Stimulated activated CD8-positive, alpha-beta memory T cell treated with anti-CD3 and anti-CD28 coated beads, Interleukin-15, amount 100 ng/mL, for 48 hours (primary cell): Measurements from ENCODE around the gene SPDL1.

Experiments
- DNase-seq, 2 donors: peaks; one replicate each; pipeline ENCODE4 v3.0.0-alpha.2; 2020; ENCODE audit warnings: low read depth in 2 of 2

Gene SPDL1, protein sequence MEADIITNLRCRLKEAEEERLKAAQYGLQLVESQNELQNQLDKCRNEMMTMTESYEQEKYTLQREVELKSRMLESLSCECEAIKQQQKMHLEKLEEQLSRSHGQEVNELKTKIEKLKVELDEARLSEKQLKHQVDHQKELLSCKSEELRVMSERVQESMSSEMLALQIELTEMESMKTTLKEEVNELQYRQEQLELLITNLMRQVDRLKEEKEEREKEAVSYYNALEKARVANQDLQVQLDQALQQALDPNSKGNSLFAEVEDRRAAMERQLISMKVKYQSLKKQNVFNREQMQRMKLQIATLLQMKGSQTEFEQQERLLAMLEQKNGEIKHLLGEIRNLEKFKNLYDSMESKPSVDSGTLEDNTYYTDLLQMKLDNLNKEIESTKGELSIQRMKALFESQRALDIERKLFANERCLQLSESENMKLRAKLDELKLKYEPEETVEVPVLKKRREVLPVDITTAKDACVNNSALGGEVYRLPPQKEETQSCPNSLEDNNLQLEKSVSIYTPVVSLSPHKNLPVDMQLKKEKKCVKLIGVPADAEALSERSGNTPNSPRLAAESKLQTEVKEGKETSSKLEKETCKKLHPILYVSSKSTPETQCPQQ

DNA sequence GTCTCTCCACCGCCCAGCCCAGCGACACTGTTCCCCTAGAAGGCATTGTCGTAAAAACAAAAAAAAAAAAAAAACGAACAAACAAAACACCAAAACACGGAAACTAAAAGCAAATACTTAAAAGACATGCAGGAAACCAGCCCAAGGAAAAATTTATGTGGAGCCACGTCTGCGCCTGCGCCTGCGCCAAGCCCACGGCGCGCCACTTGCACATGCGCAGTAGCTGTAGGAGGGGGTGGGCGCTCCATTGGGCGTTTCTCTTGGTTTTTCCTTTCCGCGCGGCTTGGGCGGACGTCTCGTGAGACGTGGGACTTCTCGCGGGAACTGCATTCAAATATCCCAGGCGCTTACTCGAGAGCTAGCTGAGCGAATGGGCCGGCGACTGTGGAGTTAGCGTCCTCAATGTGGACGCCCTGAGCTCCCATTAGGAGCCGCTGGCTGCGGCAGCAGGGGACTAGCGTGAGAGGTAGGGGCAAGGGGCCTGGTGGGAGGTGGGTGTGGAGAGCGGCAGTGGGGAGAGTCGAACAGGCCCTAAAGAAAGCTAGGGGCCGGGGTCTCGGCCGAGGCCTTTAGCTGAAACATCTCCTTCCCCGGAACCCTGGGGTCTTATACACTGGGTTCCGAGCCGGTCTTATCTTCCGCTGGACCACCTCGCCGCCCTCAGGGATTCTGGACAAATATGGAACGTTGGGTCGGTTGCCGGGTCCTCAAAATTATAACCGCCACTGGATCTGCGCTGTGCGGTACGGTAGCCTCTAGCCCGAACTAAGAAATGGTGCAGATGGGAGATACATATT, at the start of gene SPDL1:
Gene SPDL1, plus strand, starts transcription at position 350 of the 797 bp plus-strand sequence. CDS start 4,644 bp downstream, outside the sequence.
- peak; percentile 86 to 91 for DNase-seq

DNA sequence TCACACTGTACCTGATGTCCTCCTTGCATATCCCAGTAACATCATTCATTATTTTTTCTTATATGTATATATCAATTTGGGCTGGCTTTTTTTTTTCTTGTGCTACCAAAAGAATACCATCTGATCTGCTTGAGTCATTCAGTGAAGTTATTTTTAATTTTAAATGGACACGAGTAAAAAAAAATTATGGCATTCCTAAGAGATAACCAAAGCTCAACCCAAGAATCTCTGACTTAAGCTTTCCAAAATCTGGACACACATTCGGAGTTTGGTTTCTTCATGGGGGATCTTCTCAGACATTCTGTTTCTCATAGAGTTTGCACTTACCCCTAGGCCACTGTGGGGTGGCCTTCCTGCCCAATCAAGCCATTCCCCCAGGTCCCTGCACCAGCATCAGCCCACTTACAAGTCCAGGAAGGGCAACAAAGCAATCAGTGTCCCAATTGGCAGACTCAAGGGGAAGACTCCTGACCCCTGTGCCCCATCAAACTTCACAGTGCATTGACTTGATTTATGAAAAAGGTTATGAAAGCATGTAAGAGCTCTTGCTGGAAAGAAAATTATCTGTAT, 49.2 kb upstream of the SPDL1 start:
- DNase-seq, result no peak

DNA sequence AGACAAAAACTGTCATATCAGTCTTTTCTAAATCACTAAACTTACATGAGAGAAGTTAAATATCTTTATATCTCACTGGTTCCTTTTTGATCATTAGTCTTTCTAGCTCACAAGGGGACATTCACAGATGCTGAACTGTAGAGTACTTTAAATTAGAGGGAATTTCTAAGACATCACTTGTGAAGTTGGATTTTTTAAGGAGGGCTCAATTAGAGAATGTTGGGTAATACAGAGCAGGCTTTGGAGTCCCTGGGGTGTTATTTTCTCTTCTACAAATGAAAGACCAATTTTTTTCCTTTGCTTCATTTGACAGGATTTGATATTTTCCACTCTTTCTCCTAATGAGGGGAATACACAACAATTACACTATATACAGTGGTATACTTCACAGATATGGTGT, 48.6 kb upstream of the SPDL1 start:
- DNase-seq, result no peak

DNA sequence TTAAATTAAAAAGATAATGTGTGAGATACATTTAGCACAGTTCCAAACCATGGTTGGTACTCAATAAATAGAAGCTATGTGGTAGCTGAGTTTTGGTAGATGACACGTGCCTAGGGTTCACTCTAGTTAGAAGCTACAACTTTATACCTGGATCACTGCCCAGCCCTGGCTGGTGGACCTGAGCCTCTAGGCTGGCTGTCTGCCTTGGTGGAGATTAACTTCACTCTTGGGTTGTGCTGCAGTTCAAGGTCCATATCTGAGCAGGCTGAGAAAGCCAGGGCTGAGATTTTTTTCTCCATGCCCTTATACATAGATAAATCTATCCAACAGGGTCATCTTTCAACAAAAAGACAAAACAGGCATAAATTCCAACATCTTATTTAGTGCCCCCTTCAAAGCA, 44.6 kb upstream of the SPDL1 start:
- DNase-seq, result no peak

DNA sequence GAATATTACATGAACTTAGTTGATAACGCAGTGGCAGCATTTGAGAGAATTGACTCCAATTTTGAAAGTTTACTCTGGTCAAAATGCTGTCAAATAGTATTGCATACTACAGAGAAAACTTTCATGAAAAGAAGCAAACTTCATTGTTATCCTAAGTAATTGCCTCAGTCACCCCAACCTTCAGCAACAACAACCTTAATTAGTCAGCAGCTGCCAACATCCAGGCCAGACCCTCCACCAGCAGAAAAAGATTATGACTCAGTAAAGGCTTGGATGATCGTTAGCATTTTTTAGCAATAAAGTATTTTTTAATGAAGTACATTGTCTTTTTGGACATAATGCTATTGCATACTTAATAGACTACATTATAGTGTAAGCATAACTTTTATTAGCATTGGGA, 40.8 kb upstream of the SPDL1 start:
- DNase-seq, result no peak

DNA sequence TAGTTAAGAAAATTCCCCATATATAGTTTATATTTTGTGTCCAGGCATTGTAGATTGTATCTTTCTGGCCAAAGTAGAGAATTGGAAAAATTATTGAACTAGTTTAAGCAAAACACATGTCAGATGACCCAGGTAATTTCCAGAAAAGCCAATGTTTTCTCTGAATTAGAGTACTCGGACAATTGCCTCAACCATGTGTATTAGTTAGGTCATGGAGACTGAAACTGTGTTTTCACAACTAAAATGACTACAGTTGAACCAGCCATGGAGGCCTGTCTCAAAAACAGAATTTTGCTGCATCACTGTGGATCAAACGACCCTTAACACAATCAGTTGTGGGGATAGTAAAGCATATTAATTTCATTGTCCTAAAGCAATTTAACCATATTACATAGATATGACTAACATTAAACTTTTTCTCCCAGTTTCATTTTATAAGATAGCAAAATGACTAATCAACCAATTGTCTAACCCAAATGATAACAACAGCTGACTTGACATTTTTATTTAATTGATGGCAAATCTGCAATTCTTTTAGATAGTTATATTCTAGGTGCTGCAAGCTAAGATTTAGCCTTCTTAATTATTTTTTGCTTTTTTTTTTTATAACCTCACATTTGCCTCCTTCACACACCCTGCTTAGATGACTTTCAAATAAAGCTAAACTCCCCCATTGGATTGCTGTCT, 39.2 kb upstream of the SPDL1 start:
- DNase-seq, result no peak

DNA sequence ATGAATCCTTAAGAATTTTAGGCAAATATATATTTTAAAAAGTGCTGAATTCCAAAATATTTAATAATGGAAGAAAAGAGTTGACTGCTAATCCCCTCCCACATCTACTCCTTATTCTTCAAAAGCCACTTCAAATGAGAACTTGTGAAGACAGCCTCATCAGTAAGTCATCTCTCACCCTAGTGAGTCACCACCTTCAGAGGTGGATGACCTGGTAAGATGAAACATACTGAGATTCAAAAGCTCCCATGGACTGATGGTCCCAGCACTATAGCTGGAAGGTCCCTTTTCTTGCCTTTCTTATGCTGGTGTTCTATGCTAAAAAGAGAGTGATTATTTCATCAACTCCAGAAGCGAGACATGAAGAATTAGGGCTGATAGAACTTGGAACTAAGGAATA, 37.8 kb upstream of the SPDL1 start:
- peak in 1 of 2 donors; percentile 2 for DNase-seq

DNA sequence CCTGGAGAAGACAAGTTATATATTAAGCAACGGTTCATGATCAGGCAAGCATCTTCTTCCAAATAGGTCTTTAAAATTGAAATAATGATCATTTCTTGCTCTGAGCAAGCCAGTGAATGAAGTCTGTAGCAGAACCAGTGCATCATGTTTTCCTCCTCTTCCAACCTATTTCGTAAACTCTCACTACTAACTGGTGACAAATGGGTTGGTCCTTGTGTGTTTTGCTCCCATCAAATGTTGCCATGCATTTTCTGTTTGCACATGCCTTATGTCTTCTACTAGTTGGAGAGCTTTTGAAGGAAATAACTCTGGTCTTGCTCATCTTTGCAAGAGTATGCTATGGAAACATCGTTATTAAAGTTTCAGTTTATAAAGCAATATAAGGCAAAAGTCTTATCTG, 37.2 kb upstream of the SPDL1 start:
- DNase-seq, result no peak

DNA sequence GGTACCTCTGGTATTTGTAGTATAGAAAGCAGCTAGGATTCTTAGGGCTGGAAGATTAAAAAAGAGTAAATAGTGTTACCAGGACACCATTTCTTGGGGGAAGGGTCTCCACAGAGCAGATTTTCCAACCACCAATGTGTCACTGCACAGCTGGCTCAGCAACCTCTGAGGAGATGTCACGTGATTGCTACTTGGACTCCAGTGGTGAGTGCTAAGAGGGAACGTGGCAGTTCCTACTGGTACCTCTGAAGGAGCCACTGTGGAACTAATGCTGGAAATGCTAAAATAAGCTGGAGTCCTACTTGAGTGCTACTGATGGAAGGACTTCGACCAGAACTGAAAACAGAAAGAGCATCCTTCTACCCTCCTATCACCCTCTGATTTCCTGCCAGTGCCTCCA, 36.1 kb upstream of the SPDL1 start:
- DNase-seq, result no peak

DNA sequence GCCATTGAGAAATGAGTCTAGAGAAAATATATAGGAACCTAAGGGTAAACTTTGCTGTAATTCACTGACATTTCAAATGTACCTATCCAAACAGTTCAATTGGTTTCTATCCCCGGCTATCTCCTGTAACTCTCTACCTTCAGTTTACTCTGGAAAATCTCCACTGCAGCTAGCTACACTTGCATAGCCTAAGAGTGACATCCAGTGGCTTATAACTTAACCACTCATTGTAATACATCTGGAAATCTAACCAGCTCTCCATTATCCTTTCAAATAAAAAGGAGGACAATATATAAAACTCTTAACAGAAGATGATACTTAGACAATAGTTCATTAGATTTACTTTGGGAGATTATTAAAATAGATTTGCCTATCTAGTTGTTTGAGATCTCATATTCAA, 35.3 kb upstream of the SPDL1 start:
- DNase-seq, result no peak

DNA sequence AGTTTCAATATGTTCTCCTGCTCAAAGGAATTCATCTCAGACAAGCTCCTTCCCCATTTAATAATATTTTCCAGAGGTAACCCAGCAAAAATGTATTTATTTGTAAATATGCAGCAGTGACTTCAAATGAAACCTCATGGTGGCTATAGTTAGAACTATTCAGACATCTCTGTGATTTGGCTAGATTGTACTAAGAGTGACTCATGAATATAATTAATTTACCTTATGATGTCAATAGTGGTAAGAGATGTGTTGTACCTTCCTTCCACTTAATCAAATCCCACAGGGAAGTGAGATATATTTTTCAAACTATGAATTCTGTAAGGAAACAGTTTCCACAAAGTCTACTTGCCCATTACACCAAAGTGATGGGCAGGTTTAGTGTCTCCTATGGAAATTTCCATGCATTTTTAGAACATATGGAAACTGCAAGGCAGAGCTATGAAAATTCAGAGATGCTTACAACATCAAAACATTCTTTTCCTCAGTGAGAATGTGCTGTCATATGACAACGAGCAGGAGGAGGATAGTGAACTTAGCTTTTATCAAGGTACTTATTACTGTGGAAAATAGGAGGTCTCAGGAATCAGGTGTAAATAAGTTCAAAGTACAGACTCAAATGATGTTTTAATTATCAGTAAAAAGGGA, 34.0 kb upstream of the SPDL1 start:
- no peak for DNase-seq

DNA sequence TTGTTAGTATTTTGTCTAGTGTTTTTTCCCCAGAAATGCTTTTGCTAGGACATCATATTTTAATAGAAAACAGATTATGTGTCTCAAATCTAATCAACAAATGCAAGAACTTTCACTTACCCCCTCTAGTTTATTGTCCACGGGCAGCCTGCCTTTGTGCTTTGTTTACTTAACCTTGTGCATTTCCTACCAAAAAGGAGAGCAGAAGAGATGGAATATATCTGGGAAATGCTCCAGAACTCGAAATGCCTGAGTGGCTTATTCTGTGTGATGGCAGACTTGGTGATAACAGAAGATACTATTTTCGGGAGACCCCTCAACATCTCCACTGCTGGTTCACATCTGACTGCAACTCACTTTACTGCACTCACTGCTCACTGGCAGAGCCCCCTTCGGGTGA, 33.3 kb upstream of the SPDL1 start:
- no peak for DNase-seq

DNA sequence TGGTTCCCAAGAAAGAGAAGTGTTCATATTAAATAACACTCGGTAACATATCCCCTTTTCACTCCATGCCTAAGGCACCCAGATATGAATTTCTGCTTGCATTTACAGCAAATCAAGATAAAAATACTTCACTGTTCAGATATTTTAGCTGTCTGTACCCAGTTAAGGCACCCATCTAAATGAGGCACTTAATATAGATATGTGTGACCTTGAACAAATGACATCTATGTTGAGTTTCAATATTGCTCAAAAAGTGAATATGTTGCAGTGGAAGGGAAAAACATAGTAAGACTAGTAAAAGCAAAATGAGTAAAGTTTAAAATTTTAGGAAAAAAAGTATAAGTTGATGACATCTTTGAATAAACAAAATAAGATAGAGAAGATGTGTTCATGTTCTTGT, 32.4 kb upstream of the SPDL1 start:
- DNase-seq, result no peak

DNA sequence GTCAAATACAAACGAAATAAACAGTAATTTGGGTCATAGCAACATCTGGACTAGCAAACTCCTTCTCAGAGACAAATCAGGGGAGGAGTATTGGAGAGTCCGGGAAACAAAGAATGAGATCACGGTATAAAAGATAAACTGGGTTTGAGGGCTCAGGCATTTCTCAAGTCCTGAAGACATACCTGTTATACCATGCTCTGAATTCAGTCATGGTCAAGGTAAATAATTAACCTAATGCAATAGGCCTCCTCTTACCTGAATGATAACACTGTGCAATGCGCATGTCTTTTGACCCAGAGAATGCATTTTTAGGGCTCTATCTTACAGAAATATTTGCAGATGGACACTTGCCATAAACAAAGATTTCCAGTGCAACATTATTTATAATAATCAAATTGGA, 31.9 kb upstream of the SPDL1 start:
- no peak for DNase-seq

DNA sequence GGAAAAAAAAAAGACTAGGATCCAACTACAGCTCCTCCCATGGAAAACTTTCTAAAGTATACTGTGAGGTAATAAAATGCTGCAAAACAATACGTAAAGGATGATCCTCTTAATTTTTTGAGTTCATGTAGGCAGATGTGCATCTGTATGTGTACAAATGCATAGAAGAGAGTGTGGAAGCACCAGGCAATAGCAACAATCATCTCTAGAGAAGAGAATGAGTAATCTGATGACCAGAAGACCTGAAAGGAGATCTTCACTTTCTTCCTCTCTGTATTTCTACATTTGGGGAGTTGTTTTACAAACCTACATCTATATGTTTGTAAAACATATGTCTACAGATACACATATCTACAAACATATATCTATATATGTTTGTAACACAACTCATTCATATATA, 29.3 kb upstream of the SPDL1 start:
- DNase-seq, result no peak

DNA sequence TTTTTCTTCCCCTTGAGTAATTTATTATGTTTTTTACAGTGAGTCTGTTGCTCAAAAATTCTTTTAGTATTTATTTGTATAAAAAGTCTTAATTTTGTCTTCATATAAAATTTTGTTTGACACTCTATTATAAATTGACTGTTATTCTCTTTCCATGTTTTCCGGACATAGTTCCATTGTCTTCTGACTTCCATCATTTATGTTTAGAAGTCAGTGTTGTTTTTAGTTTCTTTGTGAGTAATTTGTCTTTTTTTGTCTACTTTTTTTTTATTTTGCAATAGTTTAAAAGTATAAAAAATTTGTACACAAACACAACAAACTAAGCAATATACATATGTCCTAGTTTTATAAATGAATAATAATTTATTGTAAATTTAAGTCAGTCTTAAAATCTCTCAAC, 25.7 kb upstream of the SPDL1 start:
- no peak for DNase-seq

DNA sequence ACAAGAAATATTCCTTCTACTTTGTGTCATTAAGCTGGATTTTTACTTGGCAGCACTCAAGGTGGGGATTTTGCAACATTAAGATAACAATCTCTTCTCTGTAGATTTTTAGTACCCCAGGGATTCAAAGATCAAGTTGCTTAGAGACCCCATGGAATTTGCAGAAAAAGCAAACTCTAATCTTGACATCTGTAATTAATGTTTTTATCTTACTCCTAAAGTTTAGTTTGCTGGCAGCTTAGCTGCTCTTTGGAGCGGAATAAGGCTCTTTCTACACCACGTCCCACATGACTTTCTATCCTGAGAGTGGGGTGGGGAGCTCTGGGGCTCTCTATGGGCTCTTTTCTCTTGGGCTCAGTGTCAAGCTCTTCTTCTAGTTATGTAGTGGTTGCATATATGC, 21.7 kb upstream of the SPDL1 start:
- DNase-seq, result no peak

DNA sequence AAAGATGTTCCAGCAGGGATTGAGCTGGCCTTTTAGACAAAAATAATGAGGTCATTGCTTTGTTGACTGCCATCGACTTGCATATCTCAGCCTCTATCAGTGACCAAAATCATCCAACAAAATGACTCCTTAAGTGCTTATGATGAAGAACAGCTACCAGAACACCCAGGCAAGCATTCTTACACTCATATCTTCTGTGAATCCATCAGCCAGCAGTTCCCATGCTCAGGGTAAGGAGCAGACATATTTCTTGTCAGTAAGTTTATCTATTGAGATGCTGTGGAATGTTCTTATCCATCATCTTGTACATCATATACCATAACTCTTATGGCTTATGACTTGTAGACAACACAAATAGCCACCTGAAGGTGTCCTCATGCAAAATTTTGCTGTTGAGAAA, 20.2 kb upstream of the SPDL1 start:
- DNase-seq, result no peak

DNA sequence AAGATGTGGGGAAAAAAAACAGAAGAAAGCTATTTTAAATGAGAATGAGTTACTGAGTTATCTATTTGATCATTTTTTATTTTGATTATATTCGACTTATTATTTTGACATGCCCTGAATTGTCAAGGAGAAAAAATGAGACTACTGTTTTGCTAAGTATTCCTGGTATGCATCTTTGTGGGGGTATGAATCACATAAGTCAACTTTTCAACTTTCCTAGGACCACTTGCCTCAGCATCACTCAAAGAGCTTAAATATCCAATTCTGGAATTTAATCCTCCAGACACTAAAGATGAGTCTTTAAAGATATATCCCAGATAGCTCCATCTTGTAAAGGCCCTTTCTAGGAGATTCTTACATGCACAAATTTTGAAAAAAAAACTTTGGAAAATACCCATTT, 17.4 kb upstream of the SPDL1 start:
- DNase-seq, result no peak

DNA sequence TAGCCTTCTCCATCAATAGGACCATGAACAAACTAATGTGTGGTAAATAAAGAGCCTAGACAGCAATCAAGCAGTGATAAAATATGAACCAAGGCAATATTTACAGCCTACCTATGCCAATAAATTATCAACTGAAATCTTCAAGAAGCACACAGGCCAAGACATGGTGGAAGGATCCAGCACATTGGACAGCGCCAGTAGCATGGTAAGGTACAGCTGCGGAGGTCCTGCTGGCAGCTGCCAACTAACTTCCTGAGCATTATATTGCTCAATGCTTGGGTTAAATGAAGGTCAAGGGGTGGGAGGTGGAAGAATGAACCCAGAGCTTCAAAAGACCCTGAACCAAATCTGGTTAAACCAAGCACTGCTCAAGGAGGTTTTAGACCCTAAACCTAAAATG, 16.5 kb upstream of the SPDL1 start:
- no peak for DNase-seq

DNA sequence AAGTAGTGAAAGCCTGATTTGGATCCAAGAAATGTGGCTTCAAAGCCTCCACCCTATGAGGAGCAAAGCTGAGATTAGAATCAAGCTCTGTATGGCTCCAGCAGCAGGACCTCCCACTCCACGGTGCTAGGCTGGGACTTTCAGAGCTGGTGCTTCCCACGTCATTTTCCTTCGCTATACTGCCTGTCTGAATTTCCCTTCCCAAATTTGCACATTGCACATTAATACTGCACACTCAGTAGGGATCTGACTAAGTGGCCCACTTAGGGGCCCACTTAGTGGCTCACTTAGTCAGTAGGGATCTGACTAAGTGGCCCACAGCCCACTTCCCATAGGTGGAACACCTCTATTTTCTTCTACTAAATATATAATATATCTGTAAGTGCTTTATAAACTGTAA, 14.1 kb upstream of the SPDL1 start:
- DNase-seq, result no peak
